ENCODE data around the gene FRMD1. TPM values are rescaled to one million over a fixed set of nuclear protein-coding genes. Genes with fewer than 3 reads are reported as not detected.
"Not testable (repeated sequence)": the region's sequence is repeated elsewhere in the genome, so short reads cannot be mapped to it uniquely, and the experiment has no call there.

Gene FRMD1
- total RNA-seq, 1 experiment from 2014 or later: not detected

GRCh38 chr6:168078175-168078942 is 653 bp downstream of the FRMD1 start:
- peak; percentile 10 for DNase-seq (ENCODE audit: low read depth)

DNA sequence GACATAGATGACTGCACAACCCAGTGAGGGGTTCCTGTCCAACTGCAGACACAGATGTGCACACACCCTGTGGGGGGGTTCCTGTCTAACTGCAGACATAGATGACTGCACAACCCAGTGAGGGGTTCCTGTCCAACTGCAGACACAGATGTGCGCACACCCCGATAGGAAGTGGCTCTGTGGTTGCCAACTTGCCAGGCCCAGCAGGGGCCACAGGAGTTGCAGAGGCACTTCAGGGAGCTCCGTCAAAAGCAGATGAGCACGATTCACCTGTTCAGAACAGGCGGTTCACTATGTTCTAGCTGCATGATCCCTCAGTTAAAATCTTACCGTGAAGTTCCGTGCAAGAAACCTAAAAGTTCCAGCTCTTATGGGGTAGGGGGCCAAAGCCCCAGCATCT is 1.6 kb downstream of the FRMD1 start:
- DNase-seq (ENCODE audit: low read depth): not testable (repeated sequence)

DNA sequence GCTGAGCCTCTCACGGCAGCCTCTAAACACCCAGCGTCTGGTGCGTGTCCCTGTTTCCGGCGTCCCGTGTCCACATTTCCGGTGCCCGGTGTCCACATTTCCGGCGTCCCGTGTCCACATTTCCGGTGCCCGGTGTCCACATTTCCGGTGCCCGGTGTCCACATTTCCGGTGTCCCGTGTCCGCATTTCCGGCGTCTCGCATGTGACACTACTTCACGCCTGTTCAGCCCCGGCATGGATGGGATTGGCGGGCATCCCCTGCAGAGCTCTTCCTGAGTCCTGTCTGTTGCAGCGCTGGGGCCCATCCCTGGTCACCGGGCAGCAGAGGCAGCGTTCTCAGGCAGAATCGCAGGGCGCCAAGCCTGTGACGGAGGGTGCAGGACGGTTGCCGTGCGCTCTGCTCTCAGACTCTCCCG is 3.2 kb downstream of the FRMD1 start:
- no peak for DNase-seq (ENCODE audit: low read depth)

- no peak for DNase-seq (ENCODE audit: low read depth)
Observed at GRCh38 chr6:168075216-168075615, 3.8 kb downstream of the FRMD1 start.

DNA sequence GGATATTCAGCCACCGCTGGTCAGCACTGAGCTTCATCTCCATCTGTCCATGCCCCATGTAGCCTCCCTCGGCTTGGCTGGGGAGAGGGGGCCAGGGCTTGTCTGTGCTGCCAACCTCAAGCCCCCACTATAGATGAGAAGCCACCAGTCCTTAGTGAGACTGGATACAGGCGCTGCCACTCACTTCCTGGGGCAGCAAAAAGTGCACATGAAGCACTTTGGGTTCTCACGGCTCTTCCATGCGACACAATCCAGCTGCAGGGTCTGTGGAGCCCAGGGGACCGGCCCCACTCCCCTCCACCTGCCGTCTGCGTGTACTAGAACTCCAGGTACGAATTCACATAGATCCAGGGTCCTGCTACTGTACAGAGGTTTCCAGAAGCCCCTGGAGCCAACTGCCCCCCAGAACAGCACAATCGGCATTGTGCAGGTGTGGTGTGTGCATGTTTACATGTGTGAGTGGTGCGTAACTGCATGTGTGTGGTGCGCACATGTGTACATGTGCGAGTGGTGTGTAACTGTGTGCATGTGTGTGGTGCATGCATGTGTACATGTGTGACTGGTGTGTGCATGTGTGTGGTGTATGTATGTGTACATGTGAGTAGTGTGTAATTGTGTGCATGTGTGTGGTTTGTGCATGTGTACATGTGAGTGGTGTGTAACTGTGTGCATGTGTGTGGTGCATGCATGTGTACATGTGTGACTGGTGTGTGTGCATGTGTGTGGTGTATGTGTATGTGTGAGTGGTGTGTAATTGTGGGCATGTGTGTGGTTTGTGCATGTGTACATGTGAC is 4.9 kb downstream of the FRMD1 start:
- no peak for DNase-seq (ENCODE audit: low read depth)

GRCh38 chr6:168072730-168073129 is 6.3 kb downstream of the FRMD1 start:
- DNase-seq (ENCODE audit: low read depth): no peak

GRCh38 chr6:168072261-168072660 is 6.8 kb downstream of the FRMD1 start:
- DNase-seq (ENCODE audit: low read depth): no peak

- DNase-seq (ENCODE audit: low read depth): no peak
Observed at GRCh38 chr6:168071620-168072019, 7.4 kb downstream of the FRMD1 start.

DNA sequence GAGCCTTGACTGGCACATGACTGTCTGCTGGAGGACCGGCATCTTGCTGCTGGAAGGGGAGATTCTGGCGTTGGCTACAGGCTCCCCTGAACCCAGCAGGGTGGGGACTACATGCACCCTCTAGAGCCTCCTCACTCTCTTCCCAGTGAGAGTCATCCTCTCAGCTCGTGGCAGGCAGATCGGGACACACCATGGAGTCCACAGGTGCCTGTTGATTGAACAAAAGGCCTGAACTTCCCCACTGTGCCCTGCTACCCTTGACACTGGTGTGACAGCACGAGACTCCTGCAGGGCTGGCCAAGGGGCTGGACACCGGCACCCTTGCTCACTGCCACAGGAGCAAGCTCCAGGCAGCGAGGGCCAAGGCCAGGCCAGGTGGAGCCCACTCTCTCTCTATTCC is 8.2 kb downstream of the FRMD1 start:
- no peak for DNase-seq (ENCODE audit: low read depth)

- no peak for DNase-seq (ENCODE audit: low read depth)
Observed at GRCh38 chr6:168067081-168067759, 11.8 kb downstream of the FRMD1 start.

DNA sequence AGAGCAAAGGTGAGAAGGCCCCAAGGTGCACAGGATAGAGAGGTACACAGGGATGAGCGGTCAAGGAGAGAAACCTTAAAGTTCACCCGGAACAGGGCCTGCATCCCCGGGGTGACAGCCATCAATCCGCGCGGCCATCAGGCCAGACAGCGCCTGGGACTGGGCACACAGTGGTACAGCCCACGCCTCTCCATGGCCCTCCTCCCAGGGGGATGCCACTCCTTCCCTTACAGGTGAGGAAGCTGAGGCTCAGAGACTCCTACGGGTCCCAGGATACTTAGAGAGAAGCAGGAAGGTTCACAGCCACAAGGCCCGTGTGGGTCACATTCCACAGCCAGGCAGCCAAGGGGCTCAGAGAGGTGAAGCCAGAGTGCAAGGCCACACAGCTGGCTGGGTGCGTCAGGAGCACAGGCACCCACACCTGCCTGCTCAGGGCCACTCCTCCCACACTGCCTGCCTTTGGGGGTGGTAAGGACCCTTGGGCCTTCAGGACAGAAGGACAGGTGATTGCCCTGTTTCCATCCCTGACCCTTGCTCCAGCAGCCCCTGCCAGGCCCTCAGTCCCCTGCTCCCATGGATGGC is 14.7 kb downstream of the FRMD1 start:
- DNase-seq (ENCODE audit: low read depth): no peak

GRCh38 chr6:168063431-168063830 is 15.6 kb downstream of the FRMD1 start:
- DNase-seq (ENCODE audit: low read depth): no peak

GRCh38 chr6:168062346-168063289 is 16.4 kb downstream of the FRMD1 start:
- DNase-seq (ENCODE audit: low read depth): no peak

DNA sequence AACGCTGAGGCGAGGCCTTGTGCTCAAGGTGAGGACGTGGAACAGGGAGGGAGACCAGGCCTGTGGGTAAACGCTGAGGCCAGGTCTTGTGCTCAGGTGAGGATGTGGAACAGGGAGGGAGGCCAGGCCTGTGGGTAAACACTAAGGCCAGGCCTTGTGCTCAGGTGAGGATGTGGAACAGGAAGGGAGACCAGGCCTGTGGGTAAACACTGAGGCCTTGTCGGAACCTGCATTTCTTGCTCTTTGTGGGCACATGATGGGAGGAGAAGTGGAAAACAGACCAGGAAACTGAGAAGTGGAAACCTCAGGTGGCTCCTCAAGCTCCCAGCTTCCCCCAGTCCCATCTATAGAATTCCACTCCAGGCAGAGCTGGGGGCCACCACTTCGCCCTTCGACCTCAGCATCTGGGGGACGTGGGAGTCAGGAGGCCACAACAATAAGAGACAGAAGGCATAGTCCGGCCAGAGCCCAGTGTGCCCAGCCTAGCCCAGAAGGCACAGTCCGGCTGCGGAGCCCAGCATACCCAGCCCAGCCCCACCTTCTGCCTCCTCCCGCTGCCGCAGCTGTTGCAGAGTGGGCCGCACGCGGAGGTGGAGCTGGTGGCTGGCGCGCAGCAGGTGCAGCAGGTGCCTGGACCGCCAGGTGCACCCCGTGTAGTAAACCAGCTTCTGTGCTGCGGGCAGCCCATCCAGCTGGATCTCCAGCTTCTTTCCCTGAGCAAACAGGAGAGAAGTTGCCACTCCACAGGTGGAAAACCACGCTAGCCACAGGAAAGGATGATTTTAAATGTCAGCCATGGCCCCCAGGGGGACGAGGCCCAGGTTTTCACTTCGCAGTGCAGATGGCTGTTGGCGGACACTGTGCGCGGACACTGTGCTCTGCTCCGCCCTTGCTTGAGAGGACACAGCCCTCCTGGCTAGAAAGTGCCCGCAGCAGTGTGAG is 17.5 kb downstream of the FRMD1 start:
- DNase-seq (ENCODE audit: low read depth): no peak

DNA sequence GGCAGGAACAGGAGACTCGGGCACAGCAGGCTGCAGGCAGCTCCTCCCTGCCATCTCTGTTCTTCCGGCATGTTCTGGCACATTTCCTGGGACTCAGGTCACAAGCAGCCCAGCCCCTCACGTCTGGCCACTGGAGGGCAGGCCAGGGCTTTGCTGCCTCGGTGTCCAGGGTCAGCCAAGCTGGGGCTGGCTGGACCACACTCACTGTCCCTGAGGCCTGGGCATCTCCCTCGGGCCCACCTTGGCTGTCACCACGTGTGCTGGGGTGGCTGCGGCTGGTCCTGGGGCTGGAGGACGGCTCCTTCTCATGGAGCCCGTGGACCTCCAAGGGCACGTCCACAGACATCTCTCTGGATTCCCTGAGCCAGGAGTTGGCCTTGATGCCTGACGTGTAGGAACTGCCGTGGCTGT is 18.5 kb downstream of the FRMD1 start:
- DNase-seq (ENCODE audit: low read depth): peak; percentile 71

DNA sequence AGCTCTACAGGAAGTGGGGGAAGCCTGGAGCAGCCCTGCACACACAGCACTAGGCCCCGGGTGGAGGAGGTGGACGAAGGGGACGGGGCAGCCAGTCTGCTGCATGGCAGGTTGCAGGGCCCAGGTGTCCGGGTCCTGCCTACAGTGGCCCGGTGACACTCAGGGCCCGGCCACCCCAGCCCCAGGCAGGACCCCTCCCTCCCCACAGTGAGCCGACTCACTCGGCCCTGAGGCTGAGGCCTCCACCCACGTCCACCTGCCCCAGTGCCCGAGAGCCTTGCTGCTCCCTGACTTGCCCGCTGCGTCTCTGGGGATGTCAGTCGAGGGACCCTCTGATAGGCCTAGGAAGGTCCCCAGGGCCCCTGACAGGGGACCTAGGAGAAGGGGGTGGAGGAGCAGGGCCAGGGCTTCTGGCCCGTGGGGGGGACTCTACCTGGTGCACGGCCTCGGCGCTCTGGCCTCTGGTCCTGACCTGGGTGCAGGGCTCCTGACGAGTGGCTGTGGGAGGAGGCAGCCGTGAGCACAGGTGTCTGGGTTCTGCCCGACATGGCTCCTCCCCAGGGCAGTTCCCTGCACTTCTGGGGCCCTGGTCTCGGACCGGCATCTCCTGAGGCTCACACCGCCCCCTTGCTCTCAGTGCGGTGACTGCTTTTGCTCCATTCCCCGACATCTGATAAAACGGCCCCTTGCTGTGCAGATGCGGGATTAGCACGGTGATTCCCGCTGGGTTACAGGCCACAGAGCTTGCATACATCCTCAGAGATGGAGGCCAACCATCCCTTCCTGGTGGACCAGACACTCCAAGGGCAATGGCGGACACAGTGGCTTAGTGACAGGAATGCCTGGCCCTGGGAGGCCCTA is 20.1 kb downstream of the FRMD1 start:
- DNase-seq (ENCODE audit: low read depth): no peak

DNA sequence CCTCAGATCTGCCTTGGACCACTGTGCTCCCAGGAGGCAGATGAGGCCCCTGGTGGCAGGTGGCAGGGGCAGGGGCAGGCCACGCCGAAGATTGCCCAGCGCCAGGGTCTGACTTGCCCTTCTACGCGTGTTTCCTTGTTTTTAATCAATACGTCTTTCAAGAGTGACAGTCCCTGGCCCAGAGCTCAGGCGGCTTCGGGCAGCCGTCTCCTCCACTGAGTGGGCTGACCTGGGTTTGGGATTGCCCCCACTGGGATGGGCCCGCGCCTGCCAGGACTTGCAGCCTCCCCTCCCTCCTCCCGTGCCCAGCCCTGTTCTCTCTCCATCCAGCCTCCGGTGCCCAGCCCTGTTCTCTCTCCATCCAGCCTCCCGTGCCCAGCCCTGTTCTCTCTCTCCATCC is 21.2 kb downstream of the FRMD1 start:
- no peak for DNase-seq (ENCODE audit: low read depth)

GRCh38 chr6:168056892-168057527 is 22.0 kb downstream of the FRMD1 start:
- DNase-seq (ENCODE audit: low read depth): no peak

Data from M059J (cell line).